ENCODE data around the gene RINL.

RINL gene

GRCh38 chr19:38877781-38878574 is at the start of gene RINL:
RINL (minus strand) TSS chr19:38878275; CDS start chr19:38876742, 1,533 bp downstream.
- DNase-seq: peak in 1 of 56 donors; percentile 14

GRCh38 chr19:38924388-38924787 is 46.3 kb upstream of the RINL start:
- no peak for DNase-seq

DNA sequence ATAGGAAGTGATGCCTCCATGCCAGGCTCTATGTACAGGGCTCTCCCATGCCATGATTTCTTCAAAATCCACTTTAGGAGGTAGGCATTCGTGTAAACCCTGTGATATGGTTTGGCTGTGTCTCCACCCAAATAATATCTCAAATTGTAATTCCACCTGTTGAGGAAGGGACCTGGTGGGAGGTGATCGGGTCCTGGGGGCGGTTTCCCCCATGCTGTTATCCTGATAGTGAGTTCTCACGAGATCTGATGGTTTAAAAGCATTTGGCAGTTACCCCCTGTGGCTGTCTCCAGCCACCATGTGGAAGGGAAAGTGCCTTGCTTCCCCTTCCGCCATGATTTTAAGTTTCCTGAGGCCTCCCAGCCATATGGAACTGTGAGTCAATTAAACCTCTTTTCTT is 44.4 kb upstream of the RINL start:
- no peak for DNase-seq

- DNase-seq: no peak
Measured at GRCh38 chr19:38921420-38922274, 43.6 kb upstream of the RINL start.

DNA sequence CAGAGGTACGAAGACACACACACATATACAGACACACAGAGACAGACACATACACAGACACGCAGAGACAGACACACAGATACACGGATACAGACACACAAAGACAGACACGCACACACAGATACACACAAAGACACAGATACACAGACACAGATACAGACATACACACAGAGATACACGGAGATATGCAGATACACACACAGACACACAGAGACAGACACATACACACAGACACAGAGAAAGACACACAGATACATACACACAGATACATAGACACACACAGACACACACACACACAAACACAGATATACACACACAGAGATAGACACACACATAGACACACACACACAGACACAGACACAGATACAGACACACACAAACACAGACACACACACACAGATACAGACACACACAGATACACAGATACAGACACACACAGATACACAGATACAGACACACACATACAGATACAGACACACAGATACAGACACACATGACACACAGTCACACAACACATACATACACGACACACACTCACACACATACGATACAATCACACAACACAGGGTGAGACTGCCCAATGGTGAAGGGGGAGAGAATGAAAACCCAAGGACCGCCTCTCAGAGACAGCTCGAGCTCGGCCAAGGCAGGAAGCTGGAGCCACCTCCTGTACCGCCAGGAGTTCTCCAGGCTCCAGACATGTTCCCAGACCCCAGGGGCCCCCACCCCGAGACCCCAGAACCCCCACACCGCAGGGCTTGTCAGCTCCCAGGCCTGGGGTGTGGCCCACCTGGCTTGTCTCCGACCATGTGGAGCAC is 42.7 kb upstream of the RINL start:
- no peak for DNase-seq

GRCh38 chr19:38919837-38920601 is 41.9 kb upstream of the RINL start:
- DNase-seq: no peak

GRCh38 chr19:38918526-38918925 is 40.5 kb upstream of the RINL start:
- DNase-seq: no peak

DNA sequence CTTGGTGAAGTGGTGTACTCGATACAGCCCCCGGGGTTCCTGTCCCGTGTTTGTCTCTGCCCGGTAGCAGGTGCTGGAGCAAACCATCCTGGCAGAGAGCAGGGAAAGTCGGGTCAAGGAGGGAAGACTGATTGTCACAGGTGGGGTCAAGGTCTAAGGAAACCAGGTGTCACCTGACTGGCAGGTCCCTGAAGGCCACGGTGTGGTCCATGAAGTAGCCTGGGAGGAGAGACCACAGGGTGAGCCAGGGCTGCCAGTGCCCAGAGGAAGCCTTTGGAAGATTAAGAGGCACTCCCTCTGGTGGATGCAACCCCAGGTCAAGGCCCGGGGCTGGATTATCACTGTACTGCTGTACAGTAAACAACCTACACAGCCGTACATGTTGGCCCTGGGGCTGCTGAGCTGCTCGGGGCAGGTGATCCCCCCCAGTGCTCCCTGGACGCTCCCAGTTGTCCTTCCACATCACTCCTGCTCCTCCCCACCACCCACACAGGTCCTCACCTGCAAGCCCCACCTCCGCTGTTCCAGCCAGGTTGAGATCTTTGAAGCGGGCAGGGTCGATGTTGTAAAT is 39.9 kb upstream of the RINL start:
- no peak for DNase-seq

DNA sequence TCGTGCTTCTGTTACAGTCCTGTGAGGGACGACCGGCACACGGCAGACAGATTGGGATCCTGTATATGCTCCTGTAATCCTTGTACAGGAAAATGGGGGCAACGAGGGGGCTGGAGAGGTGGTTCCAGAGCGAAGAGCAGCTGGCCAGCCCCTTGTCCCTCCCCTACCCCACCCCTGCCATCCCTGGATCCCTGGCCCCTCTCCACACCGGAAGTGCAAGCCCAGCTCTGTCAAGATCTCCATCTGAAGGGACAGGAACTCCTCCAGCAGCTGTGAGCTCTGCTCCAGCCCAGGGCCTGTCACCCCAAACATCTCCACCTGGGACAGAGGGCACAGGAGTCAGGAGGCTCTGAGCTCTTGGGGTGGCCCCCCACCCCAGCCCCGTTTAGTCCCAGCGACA is 39.4 kb upstream of the RINL start:
- DNase-seq: no peak

DNA sequence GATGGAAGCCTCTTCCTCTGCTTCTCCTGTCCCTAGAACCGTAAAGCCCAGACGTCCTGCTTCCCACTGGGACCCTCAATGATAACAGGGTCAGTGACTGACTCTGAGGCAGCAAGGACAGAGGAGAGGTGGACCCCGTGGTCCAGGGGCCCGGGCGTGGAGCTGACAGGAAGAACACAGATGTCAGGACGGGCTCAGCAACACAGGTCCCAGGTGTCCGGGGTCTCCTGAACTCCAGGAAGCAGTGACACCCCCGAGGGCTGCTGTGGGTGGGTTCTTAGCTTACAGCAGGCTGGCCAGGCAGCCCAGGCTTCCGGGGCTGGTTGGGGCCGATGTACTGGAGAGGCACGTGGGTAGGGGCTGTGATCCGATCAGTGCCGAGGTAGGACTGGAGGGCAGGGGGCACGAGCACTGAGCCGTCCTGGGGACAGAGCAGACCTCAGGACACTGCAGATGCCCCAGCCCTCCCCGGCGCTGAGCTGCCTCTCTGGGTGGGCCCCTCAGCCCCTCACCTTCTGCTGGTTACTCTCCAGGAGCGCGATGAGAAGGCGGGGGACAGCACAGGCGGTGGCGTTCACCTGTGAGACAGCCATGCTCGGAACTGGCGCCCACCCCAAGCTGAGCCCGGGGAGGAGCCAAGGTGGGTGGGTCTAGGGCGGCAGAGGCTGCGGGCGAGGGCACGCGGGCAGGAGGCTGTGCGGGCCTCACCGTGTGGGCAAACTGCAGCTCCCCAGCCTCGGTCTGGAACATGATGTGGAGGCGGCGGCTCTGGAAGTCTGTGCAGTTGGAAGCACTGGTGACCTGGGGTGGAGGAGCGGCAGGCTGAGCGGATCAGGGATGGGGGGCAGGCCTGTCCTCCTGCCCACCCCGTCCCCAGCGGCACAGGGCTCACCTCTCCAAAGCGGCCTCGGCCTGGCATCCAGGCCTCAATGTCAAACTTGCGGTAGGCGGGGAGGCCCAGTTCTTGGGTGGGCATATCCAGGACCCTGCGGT is 37.5 kb upstream of the RINL start:
- no peak for DNase-seq

DNA sequence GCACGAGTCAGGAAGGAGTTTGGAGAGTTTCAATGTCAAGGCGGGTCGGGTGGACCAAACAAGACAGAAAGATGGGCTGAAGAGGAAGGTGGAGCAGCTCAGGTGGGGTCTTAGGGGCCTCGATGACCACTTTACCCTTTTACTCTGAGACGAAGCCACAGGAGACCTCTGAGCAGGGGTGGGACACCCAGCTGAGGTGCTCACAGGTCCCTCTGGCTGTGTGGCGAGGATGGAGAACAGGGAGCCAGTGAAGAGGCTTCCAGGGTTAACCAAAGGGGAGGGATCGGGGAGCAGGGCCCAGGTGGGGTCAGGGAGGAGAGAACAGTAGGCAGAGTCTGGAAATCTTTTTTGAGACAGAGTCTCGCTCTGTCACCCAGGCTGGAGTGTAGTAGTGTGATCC is 35.9 kb upstream of the RINL start:
- DNase-seq: no peak

DNA sequence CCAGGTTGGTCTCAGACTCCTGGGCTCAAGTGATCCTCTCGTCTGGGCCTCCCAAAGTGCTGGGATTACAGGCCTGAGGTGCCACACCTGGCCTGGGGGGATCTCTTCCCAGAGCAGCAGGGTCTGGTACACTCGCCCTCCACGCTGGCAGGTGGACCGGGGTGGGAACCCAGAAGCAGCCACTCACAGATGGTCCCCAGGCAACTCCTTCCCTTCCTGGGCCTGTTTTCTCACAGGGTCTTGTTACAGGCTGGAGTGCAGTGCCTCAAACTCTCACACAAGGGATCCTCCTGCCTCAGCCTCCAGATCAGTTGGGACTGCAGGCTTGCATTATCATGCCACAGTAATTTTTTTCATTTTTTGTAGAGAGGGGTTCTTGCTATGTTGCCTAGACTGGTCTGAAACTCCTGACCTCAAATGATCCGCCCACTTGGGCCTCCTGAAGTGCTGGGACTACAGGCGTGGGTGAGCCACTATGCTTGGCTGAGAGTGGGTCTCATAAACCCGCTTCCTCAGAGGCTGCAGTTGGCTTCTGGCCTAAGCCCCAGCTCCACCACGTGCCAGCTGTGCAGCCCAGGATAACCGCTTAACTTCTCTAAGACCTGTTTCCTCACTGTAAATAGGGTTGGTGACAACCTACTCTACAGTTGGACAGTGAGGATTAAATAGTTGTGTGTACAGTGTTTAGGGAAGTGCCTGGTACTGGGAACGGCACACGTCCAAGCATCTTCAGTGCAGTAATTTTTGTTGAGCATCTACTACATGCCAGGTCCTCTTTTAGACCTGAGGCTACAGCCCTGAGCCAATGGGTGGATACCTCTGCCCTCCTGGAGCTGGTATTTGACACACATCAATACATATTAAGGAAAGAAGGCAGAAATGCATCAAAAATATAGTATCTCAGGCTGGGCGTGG is 34.8 kb upstream of the RINL start:
- DNase-seq: no peak

DNA sequence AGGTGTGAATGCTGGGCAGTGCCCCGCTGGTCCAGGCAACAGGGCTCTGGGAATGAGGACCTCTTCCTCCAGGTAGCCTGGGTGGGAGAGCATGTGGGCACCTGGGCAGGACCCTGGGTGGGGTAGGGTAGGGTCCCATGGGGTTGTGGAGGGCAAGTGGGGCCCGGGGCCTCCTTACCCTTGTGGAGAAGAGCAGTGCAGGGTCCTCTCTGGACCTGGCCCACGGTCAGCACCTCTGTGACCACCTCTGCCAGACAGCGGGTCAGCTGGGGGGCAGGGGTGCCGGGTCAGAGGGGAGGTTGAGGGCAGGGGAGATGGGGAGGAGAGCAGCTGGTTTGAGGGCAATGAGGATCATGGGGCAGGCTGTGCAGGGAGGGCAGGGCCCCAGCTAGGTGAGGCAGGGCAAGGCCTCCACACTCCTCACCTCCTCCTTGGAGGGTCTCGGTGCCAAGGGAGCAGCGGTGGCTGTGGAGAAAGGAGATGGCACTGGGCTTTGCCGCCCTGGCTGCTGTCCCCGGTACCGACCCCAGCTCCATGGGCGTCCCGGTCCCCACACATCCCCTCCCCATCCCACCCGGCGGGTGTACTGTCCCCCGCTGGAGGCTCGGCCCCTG is 33.4 kb upstream of the RINL start:
- DNase-seq: no peak

DNA sequence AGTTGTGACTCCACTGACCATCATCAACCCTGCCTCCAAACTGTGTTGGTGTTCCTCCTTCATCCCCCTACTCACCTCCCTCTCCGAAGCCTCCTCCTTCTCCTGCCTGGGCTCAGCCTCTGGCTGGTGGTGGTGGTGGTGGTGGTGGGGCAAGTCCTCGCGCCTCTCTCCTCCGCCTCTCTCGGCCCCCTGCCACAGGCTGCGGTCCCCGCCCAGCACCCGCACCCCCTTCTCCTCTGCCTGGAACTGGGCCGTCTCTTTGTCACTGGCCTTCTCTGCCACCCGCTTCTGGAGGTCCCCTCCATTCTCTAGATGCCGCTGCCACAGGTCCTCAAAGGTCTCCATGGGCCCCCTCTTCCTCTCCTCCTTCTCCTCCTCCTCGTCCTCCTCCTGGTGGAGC is 32.4 kb upstream of the RINL start:
- DNase-seq: no peak

GRCh38 chr19:38908911-38909310 is 30.8 kb upstream of the RINL start:
- peak in 17 of 56 donors; percentile 8 to 64 (median 34) for DNase-seq

DNA sequence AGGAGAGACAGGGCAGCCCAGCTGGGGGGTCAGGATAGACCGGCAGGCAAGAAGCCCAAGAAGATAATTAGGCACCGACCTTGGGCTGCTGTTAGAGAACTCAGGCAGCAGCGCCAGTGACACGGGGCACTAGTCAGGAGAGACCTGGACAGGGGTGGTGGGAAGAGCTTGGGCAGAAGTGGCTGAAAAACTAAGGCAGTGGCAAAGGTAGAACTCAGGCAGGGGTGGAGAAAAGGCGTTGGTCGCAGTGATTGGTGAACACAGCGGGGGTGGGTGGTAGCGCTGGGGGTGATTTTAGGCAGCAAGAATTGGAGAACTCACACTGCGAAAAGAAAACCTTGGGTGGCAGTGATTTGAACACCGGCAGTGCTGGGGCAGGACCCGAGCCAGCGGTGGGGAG is 29.6 kb upstream of the RINL start:
- no peak for DNase-seq

GRCh38 chr19:38907227-38907626 is 29.2 kb upstream of the RINL start:
- no peak for DNase-seq

DNA sequence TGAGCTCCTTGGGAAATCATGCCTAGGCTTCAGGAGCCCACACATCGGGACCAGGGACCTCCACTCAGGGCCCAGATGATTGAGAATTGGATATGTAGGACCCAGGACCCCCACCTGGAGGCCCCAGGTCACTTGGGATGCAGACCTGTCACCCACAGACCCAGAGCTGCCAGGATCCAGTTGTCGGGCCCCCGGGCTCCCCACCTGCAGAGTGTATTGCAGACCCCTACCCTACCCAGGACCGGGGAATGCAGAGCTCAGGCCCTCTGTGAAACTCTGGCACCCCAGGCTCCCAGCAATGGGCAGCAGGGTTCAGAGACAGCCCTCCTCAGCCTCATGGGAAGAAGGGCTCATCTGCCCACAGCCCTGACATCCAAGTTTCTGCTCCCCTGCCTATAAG is 27.5 kb upstream of the RINL start:
- DNase-seq: no peak
